Psoas muscle (tissue), 8 donors: ENCODE data around the gene ADGRD1. TPM values are rescaled to one million over a fixed set of nuclear protein-coding genes. Genes with fewer than 3 reads are reported as not detected.
"Not testable (repeated sequence)": the region's sequence is repeated elsewhere in the genome, so short reads cannot be mapped to it uniquely, and the experiment has no call there.

ENCODE experiments used
- ATAC-seq, 4 donors: fragments of 200-7000 bp; cut with Tn5 transposase; one replicate each; pipeline ENCODE4 v1.9.1; 2020; ENCODE audit warnings: moderate library complexity in 3 of 4, mild to moderate bottlenecking in 2 of 4
- DNase-seq, 2 donors: peaks; one replicate each; pipeline ENCODE4 v3.0.0-alpha.2; 2020
- H3K27ac ChIP-seq: fragments of 200-600 bp; one replicate; pipeline ENCODE4 v1.8.0; 2022
- H3K27me3 ChIP-seq, 3 donors: fragments of 200-600 bp in 1 of 3; one replicate each; pipeline versions ENCODE4 v1.6.1 to v1.8.0; 2013 to 2022; ENCODE audit warnings: low read length in 2 of 3, mild to moderate bottlenecking in 2 of 3, moderate library complexity in 1 of 3; ENCODE audit not compliant: insufficient read depth in 3 of 3
- H3K36me3 ChIP-seq, 2 donors: fragments of 200-600 bp in 1 of 2; one replicate each; pipeline versions ENCODE4 v1.6.1 to v1.8.0; 2013 to 2022; ENCODE audit warnings: low read depth in 1 of 2, mild to moderate bottlenecking in 1 of 2, moderate library complexity in 1 of 2; ENCODE audit not compliant: insufficient read depth in 1 of 2
- H3K4me1 ChIP-seq: fragments of 200-600 bp; one replicate; pipeline ENCODE4 v1.8.0; 2022
- H3K4me3 ChIP-seq: fragments of 200-600 bp; one replicate; pipeline ENCODE4 v1.8.0; 2022; ENCODE audit warnings: mild to moderate bottlenecking
- H3K9me3 ChIP-seq: fragments of 200-600 bp; one replicate; pipeline ENCODE4 v1.8.0; 2022
- CTCF ChIP-seq: fragments of 200-600 bp; IDR thresholded peaks from one replicate; pipeline ENCODE4 v1.8.0; 2022; ENCODE audit warnings: antibody characterized with exemption
- WGBS, 3 donors: extraction: QIAGEN DNeasy Blood & Tissue Kit; methylation state at CpG; one replicate each; pipeline versions ENCODE4 v1.1.6 to v1.1.7; 2013; 5-methylcytosine and 5-hydroxymethylcytosine counted together
- intact Hi-C, 2 donors: fragments of 100-400 bp; cut with DNase I; formaldehyde crosslinking; loops; one replicate each; pipeline versions ENCODE4 v1.11.0 to v1.14.2; 2022
- polyA plus RNA-seq, 3 donors: library from polyadenylated mRNA; stranded (reverse); fragments of 200-250 nt; gene quantifications; one replicate each; pipeline ENCODE4 v1.2.3, GENCODE V29; 2013
- total RNA-seq, 4 donors: library from RNA; stranded (reverse); fragmentation: NEBNext Ultra II Directional in 2 of 4; extraction: Animal tissue kit (Norgen Biotek cat#: 25700) in 2 of 4; gene quantifications; one replicate each; pipeline versions ENCODE4 v1.2.1 to v1.2.4, GENCODE V29; 2021 to 2023
- donor health status: healthy with polysubstance abuse.
- donor health status: DM: no; HTN: no; CAD: no; lungs with moderate emphysema.
- donor health status: Bipolar disorder and iron deficiency.
- donor health status: healthy.
- donor health status: DM: yes; HTN: yes; CAD: no.
- donor health status: DM: no; HTN: no; CAD: no.
- donor health status: DM: no; HTN: no; CAD: no.
- donor health status: DM: yes; HTN: yes; CAD: no.

ADGRD1 gene
- total and polyA plus RNA-seq, 7 donors: 2.1 to 11.6 (median 3.6) TPM

GRCh38 chr12:130992448-130992847 lies 38.7 kb downstream of the ADGRD1 start:
- Histone ChIP-seq H3K27ac (no peak overlapping the region), H3K4me1 (no peaks in the 10 kb centered on the region), H3K4me3 (no peak overlapping the region), H3K36me3 (no peaks in the 10 kb centered on the region), H3K27me3 (no peaks in the 10 kb centered on the region), H3K9me3 (no peaks in the 10 kb centered on the region)
- ATAC-seq (no peak), DNase-seq (no peak)
- TF ChIP-seq CTCF: no peak
- 76 to 82% (median 77%) methylated on average over 8 of the region's 8 CpGs for WGBS, 3 donors
- intact Hi-C loops: no loop called here

GRCh38 chr12:130992979-130993538 lies 39.4 kb downstream of the ADGRD1 start:
- H3K36me3 ChIP-seq: no peaks in the 10 kb centered on the region
- ATAC-seq (no peak), DNase-seq (no peak)
- no peaks in the 10 kb centered on the region for H3K27me3 ChIP-seq
- no peak for TF ChIP-seq CTCF
- no peak overlapping the region for H3K4me3 ChIP-seq
- 81 to 87% (median 87%) methylated on average over 5 of the region's 5 CpGs for WGBS, 3 donors
- H3K9me3 ChIP-seq: no peaks in the 10 kb centered on the region
- intact Hi-C loops: no loop called here
- H3K4me1 ChIP-seq: no peaks in the 10 kb centered on the region
- no peak overlapping the region for H3K27ac ChIP-seq

GRCh38 chr12:130993759-130994670 lies 40.3 kb downstream of the ADGRD1 start:
- intact Hi-C loops: no loop called here
- 90 to 93% (median 93%) methylated on average over 32 of the region's 32 CpGs for WGBS, 3 donors
- ATAC-seq (no peak), DNase-seq (no peak)
- no peak for TF ChIP-seq CTCF
- Histone ChIP-seq H3K27me3 (no peaks in the 10 kb centered on the region), H3K27ac (no peak overlapping the region), H3K4me3 (no peak overlapping the region), H3K36me3 (no peaks in the 10 kb centered on the region), H3K4me1 (no peaks in the 10 kb centered on the region), H3K9me3 (no peaks in the 10 kb centered on the region)

GRCh38 chr12:130994821-130995375 lies 41.2 kb downstream of the ADGRD1 start:
- no peaks in the 10 kb centered on the region for H3K27me3 ChIP-seq
- H3K27ac ChIP-seq: no peak overlapping the region
- no peak for TF ChIP-seq CTCF
- no peak for ATAC-seq
- intact Hi-C loops: no loop called here
- 82 to 88% (median 86%) methylated on average over 12 of the region's 12 CpGs for WGBS, 3 donors
- H3K4me1 ChIP-seq: no peaks in the 10 kb centered on the region
- no peak for DNase-seq
- no peak overlapping the region for H3K4me3 ChIP-seq
- H3K36me3 ChIP-seq: no peaks in the 10 kb centered on the region
- H3K9me3 ChIP-seq: no peaks in the 10 kb centered on the region

GRCh38 chr12:130995386-130995969 lies 41.8 kb downstream of the ADGRD1 start:
- DNase-seq, H3K27me3 ChIP-seq, H3K36me3 ChIP-seq, H3K27ac ChIP-seq, ATAC-seq, H3K4me3 ChIP-seq, H3K4me1 ChIP-seq, H3K9me3 ChIP-seq, intact Hi-C loops: not testable (repeated sequence)
- 78 to 85% (median 83%) methylated on average over 3 to 5 of the region's 5 CpGs for WGBS, 3 donors
